Stimulated activated CD8-positive, alpha-beta memory T cell treated with anti-CD3 and anti-CD28 coated beads, Interleukin-7, amount 100 ng/mL, for 4 hours (primary cell): ENCODE results near the gene TBC1D3C.
"Not testable (repeated sequence)": the region's sequence is repeated elsewhere in the genome, so short reads cannot be mapped to it uniquely, and the experiment has no call there.

Experiments used
- DNase-seq, 2 donors: peaks; one replicate each; pipeline ENCODE4 v3.0.0-alpha.2; 2020; ENCODE audit warnings: low read depth in 2 of 2

The TBC1D3C gene

DNA sequence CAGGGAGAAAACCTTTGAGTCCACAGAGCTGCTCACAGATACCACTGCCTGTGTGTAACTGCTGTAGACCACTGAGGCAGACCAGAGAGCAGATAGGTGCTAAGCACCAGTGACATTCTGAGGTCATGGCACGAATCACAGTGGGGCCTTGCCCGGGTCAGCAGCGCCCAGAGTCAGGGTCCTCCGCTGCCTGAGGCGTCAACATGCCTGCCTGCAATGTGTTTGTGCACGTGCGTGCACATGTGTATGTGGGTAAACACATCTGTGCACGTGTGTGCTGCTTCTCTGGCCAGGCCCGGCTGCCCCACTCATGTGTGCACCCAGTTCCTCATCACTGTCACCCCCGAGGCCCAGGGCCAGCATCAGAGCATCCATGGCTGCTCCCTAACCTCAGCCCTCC, at the start of gene TBC1D3C:
Gene TBC1D3C, minus strand, starts transcription at position 101 of the 400 bp plus-strand sequence. CDS start 1,568 bp downstream, outside the sequence.
- DNase-seq = not testable (repeated sequence)

DNA sequence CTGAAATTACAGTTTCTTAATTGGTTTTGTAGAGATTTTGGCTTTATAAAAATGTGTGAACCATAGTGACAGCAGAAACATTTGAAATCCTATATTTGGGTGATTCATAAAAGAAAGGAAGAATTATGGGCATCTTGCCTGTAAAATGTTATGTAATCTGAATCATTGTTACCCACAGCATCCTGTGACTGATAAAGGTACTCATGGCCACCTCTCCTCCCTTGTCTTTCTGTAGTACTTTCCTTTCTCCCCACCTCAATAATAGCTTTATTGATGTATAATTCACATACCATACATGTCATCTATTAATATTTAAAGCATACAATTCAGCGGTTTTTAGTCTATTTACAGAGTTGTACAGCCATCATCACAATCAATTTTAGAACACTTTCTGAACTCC, 30.8 kb upstream of the TBC1D3C start:
- not testable (repeated sequence) for DNase-seq

DNA sequence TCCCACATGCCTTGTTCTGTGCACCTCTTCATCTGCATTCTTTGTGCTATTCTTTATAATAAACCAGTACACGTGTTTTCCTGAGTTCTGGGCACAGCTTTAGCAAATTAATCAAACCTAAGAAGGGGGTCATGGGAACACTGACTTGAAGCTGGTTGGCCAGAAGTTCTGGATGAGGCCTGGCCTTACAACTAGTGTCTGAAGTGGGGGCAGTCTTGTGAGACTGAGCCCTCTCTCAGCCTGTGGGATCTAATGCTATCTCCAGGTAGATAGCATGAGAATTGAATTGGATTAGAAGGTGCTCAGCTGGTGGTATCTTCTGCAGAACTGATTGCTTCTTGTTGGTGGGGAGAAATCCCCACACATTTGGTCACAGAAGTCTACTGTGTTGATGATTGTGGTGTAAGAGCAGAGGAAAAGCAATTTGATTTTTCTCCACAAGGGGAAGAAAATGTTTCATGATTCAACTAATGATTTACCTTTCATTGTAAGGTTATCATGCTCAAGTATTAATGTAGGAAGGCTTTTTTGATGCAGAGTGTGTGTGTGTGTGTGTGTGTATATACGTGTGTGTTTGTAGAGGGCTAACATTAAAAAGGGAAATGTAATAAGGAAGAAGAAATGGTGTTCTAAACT, 25.7 kb upstream of the TBC1D3C start:
- DNase-seq = not testable (repeated sequence)

DNA sequence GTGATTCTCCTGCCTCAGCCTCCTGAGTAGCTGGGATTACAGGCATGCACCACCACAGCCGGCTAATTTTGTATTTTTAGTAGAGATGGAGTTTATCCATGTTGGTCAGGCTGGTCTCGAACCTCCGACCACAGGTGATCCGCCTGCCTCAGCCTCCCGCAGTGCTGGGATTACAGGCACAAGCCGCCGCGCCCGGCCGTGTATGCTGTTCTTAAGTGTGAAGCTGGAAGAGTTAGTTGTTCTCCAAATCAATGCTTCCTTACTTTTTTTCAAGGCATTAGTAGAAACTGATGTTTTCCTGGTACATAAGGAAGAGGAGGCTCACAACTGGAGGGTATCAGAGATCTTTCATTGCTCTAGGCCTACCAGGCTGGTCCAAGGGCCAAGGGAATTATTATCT, 19.7 kb upstream of the TBC1D3C start:
- DNase-seq = not testable (repeated sequence)

DNA sequence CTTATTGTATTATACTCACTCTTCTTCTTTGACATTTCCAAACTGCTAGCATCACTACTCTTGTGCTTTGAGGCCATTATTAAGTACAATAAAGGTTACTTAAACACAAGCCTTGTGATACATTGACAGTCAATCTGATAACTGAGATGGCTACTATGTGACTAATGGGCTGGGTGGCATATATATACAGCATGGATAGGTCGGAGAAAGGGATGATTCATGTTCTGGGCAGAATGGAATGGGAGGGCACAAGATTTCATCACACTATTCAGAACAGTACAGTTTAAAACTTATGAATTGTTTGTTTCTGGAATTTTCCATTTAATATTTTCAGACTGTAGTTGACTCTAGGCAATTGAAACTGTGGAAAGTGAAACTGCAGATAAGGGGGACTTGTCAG, 18.9 kb upstream of the TBC1D3C start:
- not testable (repeated sequence) for DNase-seq
